HCT116 (cell line): ENCODE results near the gene GYPC. TPM values are rescaled to one million over a fixed set of nuclear protein-coding genes. Genes with fewer than 3 reads are reported as not detected.

Experiments
- ATAC-seq: fragments of 200-7000 bp; cut with Tn5 transposase; 2 replicates; pipeline ENCODE4 v1.9.1; 2020; ENCODE audit warnings: mild to moderate bottlenecking, moderate library complexity
- BruUV-seq: library from RNA; stranded (reverse); fragments of 400-500 nt; replicated peaks from 2 replicates; lab custom pipeline; 2021; lab: Mats Ljungman, UMichigan
- CTCF ChIA-PET: fragments of 300-600 bp; sonication (Branson Sonifier 250); formaldehyde crosslinking; loops from one replicate; lab custom pipeline; 2021; ENCODE audit warnings: antibody characterized with exemption; lab: Charles Lee
- POLR2A ChIA-PET: fragments of 300-600, 350-600 bp; sonication (Branson Sonifier 250); formaldehyde crosslinking; loops from one replicate; lab custom pipeline; 2021; ENCODE audit warnings: antibody characterized with exemption; lab: Charles Lee
- RAD21 ChIA-PET, 2 experiments: fragments of 300-600 bp; sonication (Branson Sonifier 250); formaldehyde crosslinking; loops; one replicate each; lab custom pipeline; 2023; ENCODE audit warnings: low total read pairs in 2 of 2; ENCODE audit not compliant: uncharacterized antibody in 2 of 2, unreplicated experiment in 2 of 2, low non-redundant PET in 1 of 2; lab: Charles Lee
- DNase-seq: peaks from one replicate; pipeline ENCODE4 v3.0.0-alpha.2; 2010; ENCODE audit warnings: low read depth, low spot score
- H2AFZ ChIP-seq: fragments of 200-600 bp; shearing (Covaris generic), sonication (generic); 2 replicates; pipeline ENCODE4 v1.6.1; 2017; ENCODE audit warnings: low read depth, mixed run types, mixed read lengths, antibody characterized with exemption, low read length; ENCODE audit not compliant: poor library complexity, severe bottlenecking
- H3K27ac ChIP-seq: 2 replicates; pipeline ENCODE4 v1.5.1; 2012; ENCODE audit warnings: low read depth, low read length
- H3K27me3 ChIP-seq: fragments of 200-600 bp; sonication (generic); 2 replicates; pipeline ENCODE4 v1.6.1; 2016; ENCODE audit warnings: mixed run types, low read length, mixed read lengths; ENCODE audit not compliant: insufficient read depth
- H3K36me3 ChIP-seq, 2 experiments: fragments of 200-500 bp in 1 of 2; fragments of 200-600 bp in 1 of 2; sonication (Bioruptor generic) in 1 of 2; sonication (generic) in 1 of 2; 2 replicates each; pipeline versions ENCODE4 v1.5.1 to v1.6.1; 2014 to 2016; ENCODE audit warnings: low read length in 2 of 2, inconsistent platforms in 1 of 2, mixed read lengths in 1 of 2, mixed run types in 1 of 2; ENCODE audit not compliant: insufficient read depth in 2 of 2, control insufficient read depth in 1 of 2
- H3K4me1 ChIP-seq, 2 experiments: fragments of 200-600 bp in 1 of 2; sonication (generic) in 1 of 2; 2 replicates each; pipeline versions ENCODE4 v1.5.1 to v1.6.1; 2012 to 2017; ENCODE audit warnings: low read length in 2 of 2, inconsistent platforms in 1 of 2, mild to moderate bottlenecking in 1 of 2, mixed read lengths in 1 of 2, mixed run types in 1 of 2, moderate library complexity in 1 of 2; ENCODE audit not compliant: insufficient read depth in 2 of 2, control insufficient read depth in 1 of 2
- H3K4me2 ChIP-seq: fragments of 200-600 bp; sonication (generic); 2 replicates; pipeline ENCODE4 v1.6.1; 2017; ENCODE audit warnings: mixed run types, low read length, mixed read lengths
- H3K4me3 ChIP-seq, 2 experiments: fragments of 200-600 bp in 1 of 2; sonication (generic) in 1 of 2; replicated peaks in 1 of 2; 2 replicates each; pipeline ENCODE4 v1.5.1; 2011 to 2016; ENCODE audit warnings: low read length in 2 of 2, control low read depth in 1 of 2, low read depth in 1 of 2, mild to moderate bottlenecking in 1 of 2, mixed read lengths in 1 of 2, mixed run types in 1 of 2
- H3K79me2 ChIP-seq: fragments of 200-600 bp; sonication (generic); 2 replicates; pipeline ENCODE4 v1.6.1; 2017; ENCODE audit warnings: mild to moderate bottlenecking, mixed run types, low read length, moderate library complexity, mixed read lengths; ENCODE audit not compliant: insufficient read depth
- H3K9ac ChIP-seq: fragments of 200-600 bp; sonication (generic); 2 replicates; pipeline ENCODE4 v1.6.1; 2016; ENCODE audit warnings: low read length, mixed read lengths
- H3K9me2 ChIP-seq: fragments of 200-600 bp; sonication (generic), shearing (Covaris generic); 2 replicates; pipeline ENCODE4 v1.6.1; 2017; ENCODE audit warnings: mixed run types, mild to moderate bottlenecking, moderate library complexity; ENCODE audit not compliant: insufficient read depth
- H3K9me3 ChIP-seq, 2 experiments: fragments of 200-500 bp in 1 of 2; fragments of 200-600 bp in 1 of 2; sonication (Bioruptor generic) in 1 of 2; sonication (generic) in 1 of 2; 2 replicates each; pipeline ENCODE4 v1.6.1; 2014 to 2017; ENCODE audit warnings: low read length in 2 of 2, mixed read lengths in 2 of 2, inconsistent platforms in 1 of 2, low read depth in 1 of 2, mild to moderate bottlenecking in 1 of 2, mixed run types in 1 of 2, moderate library complexity in 1 of 2; ENCODE audit not compliant: control insufficient read depth in 1 of 2, insufficient read depth in 1 of 2
- H4K20me1 ChIP-seq: fragments of 200-600 bp; sonication (generic), shearing (Covaris generic); 2 replicates; pipeline ENCODE4 v1.6.1; 2017; ENCODE audit warnings: mixed run types, mild to moderate bottlenecking, moderate library complexity; ENCODE audit not compliant: insufficient read depth
- CEBPB ChIP-seq: IDR thresholded peaks from 2 replicates; pipeline ENCODE4 v1.6.1; 2012; ENCODE audit warnings: low read depth
- ELF1 ChIP-seq: IDR thresholded peaks from 2 replicates; pipeline ENCODE4 v1.6.1; 2012; ENCODE audit warnings: low read depth, borderline replicate concordance
- FOSL1 ChIP-seq: IDR thresholded peaks from 2 replicates; pipeline ENCODE4 v1.6.1; 2012; ENCODE audit warnings: low read depth
- POLR2A ChIP-seq: IDR thresholded peaks from 2 replicates; pipeline ENCODE4 v1.7.0; 2011; ENCODE audit warnings: borderline replicate concordance; ENCODE audit not compliant: insufficient read depth, insufficient read length; ENCODE audit errors: extremely low read depth
- POLR2AphosphoS5 ChIP-seq: IDR thresholded peaks from 2 replicates; pipeline ENCODE4 v1.6.1; 2011; ENCODE audit warnings: mild to moderate bottlenecking, low read depth, low read length, moderate library complexity
- RAD21 ChIP-seq: IDR thresholded peaks from 2 replicates; pipeline ENCODE4 v1.6.1; 2012; ENCODE audit warnings: low read depth, mild to moderate bottlenecking
- SRF ChIP-seq: IDR thresholded peaks from 2 replicates; pipeline ENCODE4 v1.6.1; 2012; ENCODE audit warnings: low read depth
- TCF7L2 ChIP-seq: IDR thresholded peaks from 2 replicates; pipeline ENCODE4 v1.7.0; 2011; ENCODE audit warnings: borderline replicate concordance, inconsistent platforms; ENCODE audit not compliant: insufficient read depth, insufficient read length; ENCODE audit errors: extremely low read depth
- intact Hi-C: fragments of 100-400 bp; cut with micrococcal nuclease; formaldehyde crosslinking; loops from 2 replicates; pipeline ENCODE4 v1.10.0; 2022
- total RNA-seq: library from RNA; stranded (reverse); gene quantifications from one replicate; pipeline ENCODE4 v1.2.1, GENCODE V29; 2021; ENCODE audit not compliant: unreplicated experiment
- TF ChIP-seq, protein P1 (sequence below): IDR thresholded peaks from 2 replicates; pipeline ENCODE4 v1.6.1; 2012
- TF ChIP-seq, protein P2 (sequence below): IDR thresholded peaks from 2 replicates; pipeline ENCODE4 v1.6.1; 2011; ENCODE audit warnings: mild to moderate bottlenecking, low read length, moderate library complexity; ENCODE audit not compliant: insufficient replicate concordance; ENCODE audit errors: extremely low read depth
- TF ChIP-seq, protein P3 (sequence below): IDR thresholded peaks from 2 replicates; pipeline ENCODE4 v1.6.1; 2012
- TF ChIP-seq, protein P4 (sequence below), 3 experiments: fragments of 200-600 bp in 1 of 3; sonication (generic) in 1 of 3; IDR thresholded peaks in 2 of 3; conservative IDR thresholded peaks in 1 of 3; 2 replicates each; pipeline ENCODE4 v1.5.1; 2012 to 2017; ENCODE audit warnings: low read depth in 2 of 3, low read length in 2 of 3, antibody characterized with exemption in 1 of 3, borderline replicate concordance in 1 of 3, control low read depth in 1 of 3, mild to moderate bottlenecking in 1 of 3, mixed read lengths in 1 of 3, mixed run types in 1 of 3, moderate library complexity in 1 of 3; ENCODE audit not compliant: insufficient read depth in 1 of 3

Gene GYPC
- total RNA-seq, 1 experiment from 2014 or later: 0.66 TPM

DNA sequence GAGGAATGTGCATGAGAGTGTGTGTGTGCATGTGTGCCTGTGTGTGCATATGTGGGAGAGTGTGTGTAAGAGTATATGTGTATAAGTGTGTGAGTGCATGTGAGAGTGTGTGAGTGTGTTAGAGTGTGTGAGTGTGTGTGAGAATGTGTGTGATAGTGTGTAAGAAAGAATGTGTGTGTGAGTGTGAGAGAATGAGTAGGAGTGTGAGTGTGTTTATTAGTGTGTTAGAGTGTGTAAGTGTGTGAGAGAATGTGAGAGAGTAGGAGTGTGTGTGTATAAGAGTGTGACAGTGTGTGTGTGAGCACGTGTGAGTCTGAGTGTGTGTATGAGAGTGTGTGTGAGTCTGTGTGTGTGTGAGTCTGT lies 21.2 kb downstream of the GYPC start:
- H3K4me1 ChIP-seq: no peaks in the 10 kb centered on the region
- no TSS peak for BruUV-seq
- no peaks in the 10 kb centered on the region; the same call in 1 of the 2 replicates for H3K27me3 ChIP-seq
- intact Hi-C loops: no loop called here
- H4K20me1 ChIP-seq: no peaks in the 10 kb centered on the region
- H3K9ac ChIP-seq: no peak overlapping the region
- H3K4me3 ChIP-seq: no peak overlapping the region
- ChIA-PET CTCF (no interaction called here), POLR2A (no interaction called here), RAD21 (no interaction called here)
- no peak overlapping the region for H3K4me2 ChIP-seq
- no peaks in the 10 kb centered on the region for H3K79me2 ChIP-seq
- ATAC-seq (no peak), DNase-seq (no peak)
- no peaks in the 10 kb centered on the region for H3K9me2 ChIP-seq
- H3K9me3 ChIP-seq: peaks cover 7 to 8% of the 10 kb centered on the region in 2 experiments; a peak in 1 of 4 replicates
- no peak overlapping the region for H3K27ac ChIP-seq
- no peak overlapping the region for H2AFZ ChIP-seq
- no peaks in the 10 kb centered on the region for H3K36me3 ChIP-seq
- TF ChIP-seq SRF (no peak), POLR2A (no peak), RAD21 (no peak), POLR2AphosphoS5 (no peak), TCF7L2 (no peak), CEBPB (no peak), ELF1 (no peak), FOSL1 (no peak)
- TF ChIP-seq, protein P1, sequence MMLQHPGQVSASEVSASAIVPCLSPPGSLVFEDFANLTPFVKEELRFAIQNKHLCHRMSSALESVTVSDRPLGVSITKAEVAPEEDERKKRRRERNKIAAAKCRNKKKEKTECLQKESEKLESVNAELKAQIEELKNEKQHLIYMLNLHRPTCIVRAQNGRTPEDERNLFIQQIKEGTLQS: no peak
- TF ChIP-seq, protein P2, sequence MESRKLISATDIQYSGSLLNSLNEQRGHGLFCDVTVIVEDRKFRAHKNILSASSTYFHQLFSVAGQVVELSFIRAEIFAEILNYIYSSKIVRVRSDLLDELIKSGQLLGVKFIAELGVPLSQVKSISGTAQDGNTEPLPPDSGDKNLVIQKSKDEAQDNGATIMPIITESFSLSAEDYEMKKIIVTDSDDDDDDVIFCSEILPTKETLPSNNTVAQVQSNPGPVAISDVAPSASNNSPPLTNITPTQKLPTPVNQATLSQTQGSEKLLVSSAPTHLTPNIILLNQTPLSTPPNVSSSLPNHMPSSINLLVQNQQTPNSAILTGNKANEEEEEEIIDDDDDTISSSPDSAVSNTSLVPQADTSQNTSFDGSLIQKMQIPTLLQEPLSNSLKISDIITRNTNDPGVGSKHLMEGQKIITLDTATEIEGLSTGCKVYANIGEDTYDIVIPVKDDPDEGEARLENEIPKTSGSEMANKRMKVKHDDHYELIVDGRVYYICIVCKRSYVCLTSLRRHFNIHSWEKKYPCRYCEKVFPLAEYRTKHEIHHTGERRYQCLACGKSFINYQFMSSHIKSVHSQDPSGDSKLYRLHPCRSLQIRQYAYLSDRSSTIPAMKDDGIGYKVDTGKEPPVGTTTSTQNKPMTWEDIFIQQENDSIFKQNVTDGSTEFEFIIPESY: no peak
- TF ChIP-seq, protein P3, sequence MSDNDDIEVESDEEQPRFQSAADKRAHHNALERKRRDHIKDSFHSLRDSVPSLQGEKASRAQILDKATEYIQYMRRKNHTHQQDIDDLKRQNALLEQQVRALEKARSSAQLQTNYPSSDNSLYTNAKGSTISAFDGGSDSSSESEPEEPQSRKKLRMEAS: no peak
- TF ChIP-seq, protein P4, sequence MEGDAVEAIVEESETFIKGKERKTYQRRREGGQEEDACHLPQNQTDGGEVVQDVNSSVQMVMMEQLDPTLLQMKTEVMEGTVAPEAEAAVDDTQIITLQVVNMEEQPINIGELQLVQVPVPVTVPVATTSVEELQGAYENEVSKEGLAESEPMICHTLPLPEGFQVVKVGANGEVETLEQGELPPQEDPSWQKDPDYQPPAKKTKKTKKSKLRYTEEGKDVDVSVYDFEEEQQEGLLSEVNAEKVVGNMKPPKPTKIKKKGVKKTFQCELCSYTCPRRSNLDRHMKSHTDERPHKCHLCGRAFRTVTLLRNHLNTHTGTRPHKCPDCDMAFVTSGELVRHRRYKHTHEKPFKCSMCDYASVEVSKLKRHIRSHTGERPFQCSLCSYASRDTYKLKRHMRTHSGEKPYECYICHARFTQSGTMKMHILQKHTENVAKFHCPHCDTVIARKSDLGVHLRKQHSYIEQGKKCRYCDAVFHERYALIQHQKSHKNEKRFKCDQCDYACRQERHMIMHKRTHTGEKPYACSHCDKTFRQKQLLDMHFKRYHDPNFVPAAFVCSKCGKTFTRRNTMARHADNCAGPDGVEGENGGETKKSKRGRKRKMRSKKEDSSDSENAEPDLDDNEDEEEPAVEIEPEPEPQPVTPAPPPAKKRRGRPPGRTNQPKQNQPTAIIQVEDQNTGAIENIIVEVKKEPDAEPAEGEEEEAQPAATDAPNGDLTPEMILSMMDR (IDR thresholded peaks at IDR 0.05 in 2 of 3, conservative IDR thresholded peaks at IDR 0.05 in 1 of 3; ENCODE audit: borderline replicate concordance in 1 of 3, insufficient read depth in 1 of 3, low read depth in 2 of 3, low read length in 2 of 3): no peak
